ENCODE data around the gene TRPM3.

DNA sequence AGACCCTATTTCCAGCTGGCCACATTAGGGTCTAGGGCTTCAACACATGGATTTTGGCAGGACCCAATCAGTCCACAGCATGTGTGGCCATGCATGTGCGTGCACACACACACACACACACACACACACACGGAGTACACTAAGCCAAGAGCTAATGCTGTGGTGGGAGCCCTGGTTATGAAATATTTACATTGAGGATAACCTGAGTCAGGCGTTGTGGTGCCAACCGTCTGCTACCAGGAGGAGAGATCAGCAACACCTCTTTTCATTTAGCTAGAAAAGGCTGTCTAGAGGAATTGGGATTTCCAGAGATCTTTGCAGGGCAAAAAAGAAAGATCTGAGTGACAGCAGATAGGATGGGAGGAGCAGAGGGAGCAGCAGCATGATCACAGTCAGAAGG, 141.5 kb downstream of the TRPM3 start:
- no peak for TF ChIP-seq FOXA1 (IDR thresholded peaks at IDR 0.05)
- no peak for TF ChIP-seq FOXA1 (CRISPR knock-in tag; IDR thresholded peaks at IDR 0.05)
- no peak for TF ChIP-seq SIN3A (IDR thresholded peaks at IDR 0.05; ENCODE audit: borderline replicate concordance, low read depth, low read length)
- TF ChIP-seq ELF4 (CRISPR knock-in tag; IDR thresholded peaks at IDR 0.05; ENCODE audit: borderline replicate concordance): no peak
- no peak for TF ChIP-seq POLR2A (IDR thresholded peaks at IDR 0.05; ENCODE audit: insufficient read depth in 1 of 2, low read depth in 2 of 2, low read length in 2 of 2)
- no peak for TF ChIP-seq ZFX (CRISPR knock-in tag; IDR thresholded peaks at IDR 0.05; ENCODE audit: low read depth)
- TF ChIP-seq, protein P1, sequence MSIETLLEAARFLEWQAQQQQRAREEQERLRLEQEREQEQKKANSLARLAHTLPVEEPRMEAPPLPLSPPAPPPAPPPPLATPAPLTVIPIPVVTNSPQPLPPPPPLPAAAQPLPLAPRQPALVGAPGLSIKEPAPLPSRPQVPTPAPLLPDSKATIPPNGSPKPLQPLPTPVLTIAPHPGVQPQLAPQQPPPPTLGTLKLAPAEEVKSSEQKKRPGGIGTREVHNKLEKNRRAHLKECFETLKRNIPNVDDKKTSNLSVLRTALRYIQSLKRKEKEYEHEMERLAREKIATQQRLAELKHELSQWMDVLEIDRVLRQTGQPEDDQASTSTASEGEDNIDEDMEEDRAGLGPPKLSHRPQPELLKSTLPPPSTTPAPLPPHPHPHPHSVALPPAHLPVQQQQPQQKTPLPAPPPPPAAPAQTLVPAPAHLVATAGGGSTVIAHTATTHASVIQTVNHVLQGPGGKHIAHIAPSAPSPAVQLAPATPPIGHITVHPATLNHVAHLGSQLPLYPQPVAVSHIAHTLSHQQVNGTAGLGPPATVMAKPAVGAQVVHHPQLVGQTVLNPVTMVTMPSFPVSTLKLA (IDR thresholded peaks at IDR 0.05): no peak
- TF ChIP-seq PAXIP1 (CRISPR knock-in tag; conservative IDR thresholded peaks at IDR 0.05): no peak
- TF ChIP-seq SMC3 (IDR thresholded peaks at IDR 0.05; ENCODE audit: low read length): no peak
- no peak for TF ChIP-seq CTCF (CRISPR knock-in tag; IDR thresholded peaks at IDR 0.05)
- TF ChIP-seq ASH2L (IDR thresholded peaks at IDR 0.05; ENCODE audit: insufficient read length, low read depth, low read length): no peak
- TF ChIP-seq YY1 (IDR thresholded peaks at IDR 0.05; ENCODE audit: insufficient read depth, insufficient replicate concordance, low read depth, low read length): no peak
- no peak for TF ChIP-seq ZNF746 (CRISPR knock-in tag; IDR thresholded peaks at IDR 0.05)

Data from HepG2 (cell line).